Tibial artery (tissue), 4 donors: ENCODE data around the gene RABGAP1.

Experiments
- DNase-seq, 2 donors: peaks; one replicate each; pipeline ENCODE4 v3.0.0-alpha.2; 2019
- H3K27ac ChIP-seq, 2 donors: fragments of 200-600 bp; sonication (generic) in 1 of 2; 1 replicate in 1 of 2; 2 replicates in 1 of 2; pipeline ENCODE4 v1.5.1; 2018 to 2019; ENCODE audit warnings: mild to moderate bottlenecking in 1 of 2
- H3K27me3 ChIP-seq, 2 donors: fragments of 200-600 bp; sonication (generic) in 1 of 2; one replicate each; pipeline versions ENCODE4 v1.5.1 to v1.6.0; 2016 to 2019
- H3K36me3 ChIP-seq, 3 donors: fragments of 200-600 bp; sonication (generic) in 2 of 3; one replicate each; pipeline ENCODE4 v1.5.1; 2016 to 2019; ENCODE audit warnings: mild to moderate bottlenecking in 2 of 3
- H3K4me1 ChIP-seq, 4 donors: fragments of 200-600 bp; sonication (generic) in 2 of 4; 1 replicate in 3 of 4; 2 replicates in 1 of 4; pipeline ENCODE4 v1.5.1; 2016 to 2019
- H3K4me3 ChIP-seq, 2 donors: fragments of 200-600 bp; sonication (generic) in 1 of 2; 1 replicate in 1 of 2; 2 replicates in 1 of 2; pipeline ENCODE4 v1.5.1; 2018 to 2019; ENCODE audit warnings: mild to moderate bottlenecking in 2 of 2
- H3K9me3 ChIP-seq, 3 donors: fragments of 200-600 bp; sonication (generic) in 1 of 3; one replicate each; pipeline ENCODE4 v1.5.1; 2016 to 2019
- CTCF ChIP-seq, 2 experiments: fragments of 200-600 bp in 1 of 2; fragments of 450-650 bp in 1 of 2; IDR thresholded peaks; one replicate each; pipeline ENCODE4 v1.5.1; 2017 to 2019; ENCODE audit warnings: antibody characterized with exemption in 2 of 2, mild to moderate bottlenecking in 1 of 2, moderate library complexity in 1 of 2
- intact Hi-C: fragments of 100-400 bp; cut with DNase I; formaldehyde crosslinking; loops from one replicate; pipeline ENCODE4 v1.15.0; 2023; ENCODE audit warnings: low total_unique reads

RABGAP1 gene

DNA sequence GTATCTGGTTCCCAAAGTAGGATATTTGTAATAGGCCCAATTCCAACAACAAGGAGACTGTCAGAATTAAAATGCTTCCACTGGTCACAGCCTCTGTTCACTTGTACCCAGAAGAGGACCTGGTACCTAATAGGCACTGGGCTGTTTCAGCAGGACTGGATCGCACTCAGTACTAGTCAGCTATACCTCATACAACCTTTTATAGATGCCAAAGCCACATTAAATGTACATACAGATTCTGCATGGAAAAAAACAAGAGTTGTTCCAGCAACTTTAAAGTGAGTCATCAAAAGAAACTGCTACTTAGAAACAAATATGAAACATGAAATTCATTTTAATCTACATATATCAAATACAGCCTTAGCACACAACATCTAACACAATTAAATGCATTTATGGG is 180.1 kb downstream of the RABGAP1 start:
- Histone ChIP-seq H3K9me3 (no peaks in the 10 kb centered on the region), H3K36me3 (peaks cover 0 to 10% (median 0%) of the 10 kb centered on the region in 3 donors), H3K27ac (no peak overlapping the region), H3K4me3 (no peak overlapping the region), H3K27me3 (no peaks in the 10 kb centered on the region), H3K4me1 (peaks cover 0 to 44% (median 17%) of the 10 kb centered on the region in 4 donors)
- no peak for TF ChIP-seq CTCF (IDR thresholded peaks at IDR 0.05)
- DNase-seq: no peak
- intact Hi-C loops: no loop called here

GRCh38 chr9:123121457-123121856 is 180.6 kb downstream of the RABGAP1 start:
- DNase-seq: no peak
- H3K27me3 ChIP-seq: no peaks in the 10 kb centered on the region
- no peak for TF ChIP-seq CTCF (IDR thresholded peaks at IDR 0.05)
- no peak overlapping the region for H3K4me3 ChIP-seq
- intact Hi-C loops: no loop called here
- H3K9me3 ChIP-seq: no peaks in the 10 kb centered on the region
- peaks cover 0 to 42% (median 15%) of the 10 kb centered on the region in 4 donors for H3K4me1 ChIP-seq
- H3K36me3 ChIP-seq: peaks cover 0 to 10% (median 0%) of the 10 kb centered on the region in 3 donors
- no peak overlapping the region for H3K27ac ChIP-seq

GRCh38 chr9:123127512-123128075 is 186.8 kb downstream of the RABGAP1 start:
- no peaks in the 10 kb centered on the region for H3K27me3 ChIP-seq
- no peak for DNase-seq
- H3K4me1 ChIP-seq: no peaks in the 10 kb centered on the region
- no peak for TF ChIP-seq CTCF (IDR thresholded peaks at IDR 0.05)
- intact Hi-C loops: no loop called here
- H3K36me3 ChIP-seq: peaks cover 0 to 15% (median 0%) of the 10 kb centered on the region in 3 donors
- no peaks in the 10 kb centered on the region for H3K9me3 ChIP-seq
- no peak overlapping the region for H3K4me3 ChIP-seq
- H3K27ac ChIP-seq: no peak overlapping the region

DNA sequence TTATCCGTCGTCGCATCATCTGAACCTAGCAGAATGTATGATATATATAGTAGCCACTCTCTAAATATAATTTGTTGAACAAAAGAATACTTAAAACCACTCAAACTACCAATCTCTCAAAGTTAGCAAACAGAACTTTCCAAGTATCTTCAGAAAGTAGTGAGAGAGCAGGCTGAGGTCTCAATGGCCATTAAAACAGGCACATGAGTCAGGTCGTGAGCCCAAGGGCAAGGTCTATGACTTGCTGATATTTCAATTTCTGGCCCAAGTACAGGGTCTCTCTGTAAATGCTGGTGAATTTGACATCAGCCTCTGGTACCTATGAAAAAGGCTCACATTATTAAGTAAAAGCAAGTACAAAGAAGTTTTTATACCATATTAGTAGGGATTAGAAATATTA is 187.8 kb downstream of the RABGAP1 start:
- intact Hi-C loops: no loop called here
- Histone ChIP-seq H3K4me3 (no peak overlapping the region), H3K9me3 (no peaks in the 10 kb centered on the region), H3K27me3 (no peaks in the 10 kb centered on the region), H3K4me1 (no peaks in the 10 kb centered on the region), H3K27ac (no peak overlapping the region), H3K36me3 (peaks cover 0 to 12% (median 0%) of the 10 kb centered on the region in 3 donors)
- no peak for DNase-seq
- no peak for TF ChIP-seq CTCF (IDR thresholded peaks at IDR 0.05)

DNA sequence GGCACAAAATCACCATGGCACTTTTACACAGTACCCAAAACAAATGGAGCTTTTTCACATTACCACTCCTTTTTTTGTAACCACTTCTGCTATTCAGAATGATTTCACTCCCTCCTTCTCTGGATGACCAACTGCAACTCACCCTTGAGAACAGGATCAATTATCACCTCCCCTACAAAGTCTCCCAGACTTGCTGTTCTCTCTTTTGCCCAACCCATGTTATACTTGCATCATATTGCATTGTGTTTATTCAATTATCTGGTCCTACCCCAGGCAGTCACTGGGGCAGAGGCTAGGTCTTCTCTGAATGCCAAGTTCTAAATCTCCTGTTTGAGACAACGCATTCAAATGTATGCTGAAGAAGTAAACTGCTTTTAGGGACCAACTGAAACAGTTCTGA is 188.6 kb downstream of the RABGAP1 start:
- H3K27ac ChIP-seq: no peak overlapping the region
- no peak for TF ChIP-seq CTCF (IDR thresholded peaks at IDR 0.05)
- no peak overlapping the region for H3K4me3 ChIP-seq
- no peaks in the 10 kb centered on the region for H3K9me3 ChIP-seq
- DNase-seq: no peak
- intact Hi-C loops: no loop called here
- no peaks in the 10 kb centered on the region for H3K4me1 ChIP-seq
- H3K36me3 ChIP-seq: peaks cover 0 to 6% (median 0%) of the 10 kb centered on the region in 3 donors
- H3K27me3 ChIP-seq: no peaks in the 10 kb centered on the region

- Histone ChIP-seq H3K36me3 (peaks cover 0 to 13% (median 0%) of the 10 kb centered on the region in 3 donors), H3K4me1 (no peaks in the 10 kb centered on the region), H3K4me3 (no peak overlapping the region), H3K27me3 (no peaks in the 10 kb centered on the region), H3K27ac (no peak overlapping the region), H3K9me3 (no peaks in the 10 kb centered on the region)
- DNase-seq: no peak
- no peak for TF ChIP-seq CTCF (IDR thresholded peaks at IDR 0.05)
- intact Hi-C loops: no loop called here
Measured at GRCh38 chr9:123131258-123131657, 190.4 kb downstream of the RABGAP1 start.
